ENCODE results near the gene TNS2.
"Not testable (repeated sequence)": the region's sequence is repeated elsewhere in the genome, so short reads cannot be mapped to it uniquely, and the experiment has no call there.

The TNS2 gene

GRCh38 chr12:53101931-53102781, 52.3 kb downstream of the TNS2 start:
- H3K4me3 ChIP-seq (ENCODE audit: low read length) = no peak overlapping the region
- no peaks in the 10 kb centered on the region for H3K27me3 ChIP-seq (replicated peaks; ENCODE audit: control insufficient read depth, insufficient read depth, low read length)
- H3K9me3 ChIP-seq (ENCODE audit: control insufficient read depth, low read length) = no peaks in the 10 kb centered on the region
- DNase-seq (ENCODE audit: low read depth) = no peak
- no peak overlapping the region for H3K9ac ChIP-seq (ENCODE audit: low read length)
- peaks cover 18% of the 10 kb centered on the region for H3K4me1 ChIP-seq (ENCODE audit: control insufficient read depth, insufficient read depth, low read length)
- peaks cover 17% of the 10 kb centered on the region for H3K36me3 ChIP-seq (ENCODE audit: control insufficient read depth, insufficient read depth, low read length, severe bottlenecking)

GRCh38 chr12:53102883-53103807, 53.3 kb downstream of the TNS2 start, which contains the start of gene SOAT2:
TSS of gene SOAT2 (plus strand) at chr12:53103486. CDS start at chr12:53103578, 92 bp downstream.
- H3K36me3 ChIP-seq (ENCODE audit: control insufficient read depth, insufficient read depth, low read length, severe bottlenecking) = peaks cover 17% of the 10 kb centered on the region
- H3K9ac ChIP-seq (ENCODE audit: low read length) = no peak within 1 kb of the TSS
- H3K4me3 ChIP-seq (ENCODE audit: low read length) = no peak within 1 kb of the TSS
- no peaks in the 10 kb centered on the region for H3K27me3 ChIP-seq (replicated peaks; ENCODE audit: control insufficient read depth, insufficient read depth, low read length)
- no peaks in the 10 kb centered on the region for H3K9me3 ChIP-seq (ENCODE audit: control insufficient read depth, low read length)
- H3K4me1 ChIP-seq (ENCODE audit: control insufficient read depth, insufficient read depth, low read length) = peaks cover 16% of the 10 kb centered on the region
- DNase-seq (ENCODE audit: low read depth) = no peak

GRCh38 chr12:53103860-53104305, 54.0 kb downstream of the TNS2 start:
- H3K4me3 ChIP-seq (ENCODE audit: low read length) = no peak overlapping the region
- H3K4me1 ChIP-seq (ENCODE audit: control insufficient read depth, insufficient read depth, low read length) = peaks cover 9% of the 10 kb centered on the region
- no peak overlapping the region for H3K9ac ChIP-seq (ENCODE audit: low read length)
- H3K36me3 ChIP-seq (ENCODE audit: control insufficient read depth, insufficient read depth, low read length, severe bottlenecking) = peaks cover 17% of the 10 kb centered on the region
- no peak for DNase-seq (ENCODE audit: low read depth)
- H3K27me3 ChIP-seq (replicated peaks; ENCODE audit: control insufficient read depth, insufficient read depth, low read length) = no peaks in the 10 kb centered on the region
- no peaks in the 10 kb centered on the region for H3K9me3 ChIP-seq (ENCODE audit: control insufficient read depth, low read length)

GRCh38 chr12:53105256-53105655, 55.4 kb downstream of the TNS2 start:
- no peak for DNase-seq (ENCODE audit: low read depth)
- H3K36me3 ChIP-seq (ENCODE audit: control insufficient read depth, insufficient read depth, low read length, severe bottlenecking) = peaks cover 17% of the 10 kb centered on the region
- H3K9me3 ChIP-seq (ENCODE audit: control insufficient read depth, low read length) = no peaks in the 10 kb centered on the region
- no peak overlapping the region for H3K9ac ChIP-seq (ENCODE audit: low read length)
- H3K4me1 ChIP-seq (ENCODE audit: control insufficient read depth, insufficient read depth, low read length) = peaks cover 4% of the 10 kb centered on the region
- H3K27me3 ChIP-seq (replicated peaks; ENCODE audit: control insufficient read depth, insufficient read depth, low read length) = no peaks in the 10 kb centered on the region
- H3K4me3 ChIP-seq (ENCODE audit: low read length) = no peak overlapping the region

GRCh38 chr12:53105712-53106439, 56.0 kb downstream of the TNS2 start:
- DNase-seq (ENCODE audit: low read depth) = no peak
- Histone ChIP-seq H3K27me3 (replicated peaks; ENCODE audit: control insufficient read depth, insufficient read depth, low read length) (no peaks in the 10 kb centered on the region), H3K4me1 (ENCODE audit: control insufficient read depth, insufficient read depth, low read length) (peaks cover 4% of the 10 kb centered on the region), H3K36me3 (ENCODE audit: control insufficient read depth, insufficient read depth, low read length, severe bottlenecking) (peaks cover 11% of the 10 kb centered on the region), H3K4me3 (ENCODE audit: low read length) (no peak overlapping the region), H3K9me3 (ENCODE audit: control insufficient read depth, low read length) (no peaks in the 10 kb centered on the region), H3K9ac (ENCODE audit: low read length) (no peak overlapping the region)

- H3K36me3 ChIP-seq (ENCODE audit: control insufficient read depth, insufficient read depth, low read length, severe bottlenecking) = peaks cover 2% of the 10 kb centered on the region
- H3K27me3 ChIP-seq (replicated peaks; ENCODE audit: control insufficient read depth, insufficient read depth, low read length) = no peaks in the 10 kb centered on the region
- peaks cover 4% of the 10 kb centered on the region for H3K4me1 ChIP-seq (ENCODE audit: control insufficient read depth, insufficient read depth, low read length)
- H3K9ac ChIP-seq (ENCODE audit: low read length) = no peak overlapping the region
- no peak overlapping the region for H3K4me3 ChIP-seq (ENCODE audit: low read length)
- H3K9me3 ChIP-seq (ENCODE audit: control insufficient read depth, low read length) = no peaks in the 10 kb centered on the region
- DNase-seq (ENCODE audit: low read depth) = no peak
Observed at GRCh38 chr12:53107122-53107521, 57.3 kb downstream of the TNS2 start.

GRCh38 chr12:53112431-53112830, 62.6 kb downstream of the TNS2 start:
- not testable (repeated sequence) for H3K4me1 ChIP-seq (ENCODE audit: control insufficient read depth, insufficient read depth, low read length); H3K36me3 ChIP-seq (ENCODE audit: control insufficient read depth, insufficient read depth, low read length, severe bottlenecking); H3K9me3 ChIP-seq (ENCODE audit: control insufficient read depth, low read length); H3K27me3 ChIP-seq (replicated peaks; ENCODE audit: control insufficient read depth, insufficient read depth, low read length); H3K9ac ChIP-seq (ENCODE audit: low read length); DNase-seq (ENCODE audit: low read depth); H3K4me3 ChIP-seq (ENCODE audit: low read length)

- DNase-seq (ENCODE audit: low read depth) = no peak
- Histone ChIP-seq H3K4me3 (ENCODE audit: low read length) (no peak overlapping the region), H3K9me3 (ENCODE audit: control insufficient read depth, low read length) (no peaks in the 10 kb centered on the region), H3K36me3 (ENCODE audit: control insufficient read depth, insufficient read depth, low read length, severe bottlenecking) (no peaks in the 10 kb centered on the region), H3K9ac (ENCODE audit: low read length) (no peak overlapping the region), H3K4me1 (ENCODE audit: control insufficient read depth, insufficient read depth, low read length) (no peaks in the 10 kb centered on the region), H3K27me3 (replicated peaks; ENCODE audit: control insufficient read depth, insufficient read depth, low read length) (no peaks in the 10 kb centered on the region)
Observed at GRCh38 chr12:53113136-53113705, 63.4 kb downstream of the TNS2 start.

GRCh38 chr12:53113951-53114350, 64.1 kb downstream of the TNS2 start:
- H3K36me3 ChIP-seq (ENCODE audit: control insufficient read depth, insufficient read depth, low read length, severe bottlenecking) = no peaks in the 10 kb centered on the region
- H3K9me3 ChIP-seq (ENCODE audit: control insufficient read depth, low read length) = no peaks in the 10 kb centered on the region
- no peak overlapping the region for H3K4me3 ChIP-seq (ENCODE audit: low read length)
- H3K4me1 ChIP-seq (ENCODE audit: control insufficient read depth, insufficient read depth, low read length) = no peaks in the 10 kb centered on the region
- H3K27me3 ChIP-seq (replicated peaks; ENCODE audit: control insufficient read depth, insufficient read depth, low read length) = no peaks in the 10 kb centered on the region
- no peak overlapping the region for H3K9ac ChIP-seq (ENCODE audit: low read length)
- DNase-seq (ENCODE audit: low read depth) = no peak
